Kidney glomerular epithelial cell (primary cell): ENCODE measurements around the gene PDCD1.

Source experiments
- DNase-seq: peaks from one replicate; lab custom pipeline; 2025; lab: John Stamatoyannopoulos, UW

The PDCD1 gene

GRCh38 chr2:241865416-241865956 lies 6.8 kb upstream of the PDCD1 start:
- no peak for DNase-seq

GRCh38 chr2:241864850-241865213 lies 6.1 kb upstream of the PDCD1 start:
- no peak for DNase-seq

- DNase-seq, result no peak
Measured at GRCh38 chr2:241864168-241864849, 5.6 kb upstream of the PDCD1 start.

GRCh38 chr2:241863536-241863954 lies 4.9 kb upstream of the PDCD1 start:
- DNase-seq, result no peak

- DNase-seq, result no peak
Measured at GRCh38 chr2:241862775-241863535, 4.3 kb upstream of the PDCD1 start.

- DNase-seq, result no peak
Measured at GRCh38 chr2:241862093-241862492, 3.4 kb upstream of the PDCD1 start.

GRCh38 chr2:241861264-241861663 lies 2.6 kb upstream of the PDCD1 start:
- no peak for DNase-seq

- DNase-seq, result no peak
Measured at GRCh38 chr2:241860184-241861078, 1.7 kb upstream of the PDCD1 start.

GRCh38 chr2:241859436-241860183 lies 916 bp upstream of the PDCD1 start:
- no peak for DNase-seq

GRCh38 chr2:241859017-241859435 lies 332 bp upstream of the PDCD1 start:
- no peak for DNase-seq

GRCh38 chr2:241857572-241858121 lies 1.0 kb downstream of the PDCD1 start:
- no peak for DNase-seq

- no peak for DNase-seq
Measured at GRCh38 chr2:241857041-241857541, 1.6 kb downstream of the PDCD1 start.

- no peak for DNase-seq
Measured at GRCh38 chr2:241855888-241856422, 2.7 kb downstream of the PDCD1 start.

GRCh38 chr2:241855245-241855887 lies 3.3 kb downstream of the PDCD1 start:
- no peak for DNase-seq

GRCh38 chr2:241854342-241855244 lies 4.1 kb downstream of the PDCD1 start:
- no peak for DNase-seq

- no peak for DNase-seq
Measured at GRCh38 chr2:241853651-241854341, 4.9 kb downstream of the PDCD1 start.

GRCh38 chr2:241852981-241853631 lies 5.6 kb downstream of the PDCD1 start:
- DNase-seq, result no peak
